ENCODE results near the gene AP5S1.
"Not testable (repeated sequence)": the region's sequence is repeated elsewhere in the genome, so short reads cannot be mapped to it uniquely, and the experiment has no call there.

AP5S1 gene

GRCh38 chr20:3812975-3813847 lies 7.1 kb upstream of the AP5S1 start:
- DNase-seq (ENCODE audit: low read depth) = no peak

GRCh38 chr20:3813848-3814581 lies 6.3 kb upstream of the AP5S1 start:
- no peak for DNase-seq (ENCODE audit: low read depth)

- DNase-seq (ENCODE audit: low read depth) = no peak
These were observed 5.3 kb upstream of the AP5S1 start for GRCh38 chr20:3814928-3815495.

GRCh38 chr20:3815703-3816315 lies 4.5 kb upstream of the AP5S1 start:
- no peak for DNase-seq (ENCODE audit: low read depth)

- peak; percentile 56 for DNase-seq (ENCODE audit: low read depth)
These were observed 1.9 kb upstream of the AP5S1 start for GRCh38 chr20:3818155-3819151.

- no peak for DNase-seq (ENCODE audit: low read depth)
These were observed 818 bp upstream of the AP5S1 start for GRCh38 chr20:3819411-3820047.

- DNase-seq (ENCODE audit: low read depth) = no peak
These were observed 767 bp downstream of the AP5S1 start for GRCh38 chr20:3820901-3821727.

- DNase-seq (ENCODE audit: low read depth) = no peak
These were observed 1.6 kb downstream of the AP5S1 start for GRCh38 chr20:3821996-3822395.

GRCh38 chr20:3823881-3824280 lies 3.5 kb downstream of the AP5S1 start:
- DNase-seq (ENCODE audit: low read depth) = no peak

GRCh38 chr20:3825526-3825925 lies 5.2 kb downstream of the AP5S1 start:
- no peak for DNase-seq (ENCODE audit: low read depth)

GRCh38 chr20:3826420-3826819 lies 6.1 kb downstream of the AP5S1 start:
- DNase-seq (ENCODE audit: low read depth) = no peak

GRCh38 chr20:3828798-3829197 lies 8.5 kb downstream of the AP5S1 start:
- no peak for DNase-seq (ENCODE audit: low read depth)

- DNase-seq (ENCODE audit: low read depth) = not testable (repeated sequence)
These were observed 9.5 kb downstream of the AP5S1 start for GRCh38 chr20:3829891-3830290.

- DNase-seq (ENCODE audit: low read depth) = no peak
These were observed 15.8 kb downstream of the AP5S1 start for GRCh38 chr20:3836132-3836531.

GRCh38 chr20:3839328-3839727 lies 19.0 kb downstream of the AP5S1 start:
- no peak for DNase-seq (ENCODE audit: low read depth)

- not testable (repeated sequence) for DNase-seq (ENCODE audit: low read depth)
These were observed 19.9 kb downstream of the AP5S1 start for GRCh38 chr20:3840201-3840600.

- DNase-seq (ENCODE audit: low read depth) = no peak
These were observed 22.1 kb downstream of the AP5S1 start for GRCh38 chr20:3842348-3842930.

- DNase-seq (ENCODE audit: low read depth) = peak; percentile 81
These were observed 23.1 kb downstream of the AP5S1 start for GRCh38 chr20:3843490-3843889.

- DNase-seq (ENCODE audit: low read depth) = not testable (repeated sequence)
These were observed 23.8 kb downstream of the AP5S1 start for GRCh38 chr20:3843990-3844619.
